D721Med (cell line): ENCODE results near the gene PCOLCE2.
A peak's percentile ranks its signal among the peaks of the same experiment; 100 is the strongest.

Experiments
- DNase-seq: peaks from one replicate; pipeline ENCODE4 v3.0.0; 2011; ENCODE audit warnings: low spot score; ENCODE audit not compliant: insufficient read length
- FAIRE-seq: peaks from 2 replicates; lab custom pipeline; 2011; peaks lifted over from hg19 to GRCh38; lab: Jason Lieb, UNC
- TF ChIP-seq, protein P1 (sequence below): IDR thresholded peaks from 2 replicates; pipeline ENCODE4 v1.5.1; 2012; ENCODE audit warnings: mild to moderate bottlenecking, control low read depth; ENCODE audit not compliant: insufficient read depth; ENCODE audit errors: missing control alignments

The PCOLCE2 gene

GRCh38 chr3:142787719-142788118, 101.2 kb downstream of the PCOLCE2 start:
- TF ChIP-seq, protein P1, sequence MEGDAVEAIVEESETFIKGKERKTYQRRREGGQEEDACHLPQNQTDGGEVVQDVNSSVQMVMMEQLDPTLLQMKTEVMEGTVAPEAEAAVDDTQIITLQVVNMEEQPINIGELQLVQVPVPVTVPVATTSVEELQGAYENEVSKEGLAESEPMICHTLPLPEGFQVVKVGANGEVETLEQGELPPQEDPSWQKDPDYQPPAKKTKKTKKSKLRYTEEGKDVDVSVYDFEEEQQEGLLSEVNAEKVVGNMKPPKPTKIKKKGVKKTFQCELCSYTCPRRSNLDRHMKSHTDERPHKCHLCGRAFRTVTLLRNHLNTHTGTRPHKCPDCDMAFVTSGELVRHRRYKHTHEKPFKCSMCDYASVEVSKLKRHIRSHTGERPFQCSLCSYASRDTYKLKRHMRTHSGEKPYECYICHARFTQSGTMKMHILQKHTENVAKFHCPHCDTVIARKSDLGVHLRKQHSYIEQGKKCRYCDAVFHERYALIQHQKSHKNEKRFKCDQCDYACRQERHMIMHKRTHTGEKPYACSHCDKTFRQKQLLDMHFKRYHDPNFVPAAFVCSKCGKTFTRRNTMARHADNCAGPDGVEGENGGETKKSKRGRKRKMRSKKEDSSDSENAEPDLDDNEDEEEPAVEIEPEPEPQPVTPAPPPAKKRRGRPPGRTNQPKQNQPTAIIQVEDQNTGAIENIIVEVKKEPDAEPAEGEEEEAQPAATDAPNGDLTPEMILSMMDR, result no peak
- FAIRE-seq (no peak), DNase-seq (no peak)

GRCh38 chr3:142785996-142786395, 102.9 kb downstream of the PCOLCE2 start:
- TF ChIP-seq, protein P1, result no peak
- FAIRE-seq, result no peak

DNA sequence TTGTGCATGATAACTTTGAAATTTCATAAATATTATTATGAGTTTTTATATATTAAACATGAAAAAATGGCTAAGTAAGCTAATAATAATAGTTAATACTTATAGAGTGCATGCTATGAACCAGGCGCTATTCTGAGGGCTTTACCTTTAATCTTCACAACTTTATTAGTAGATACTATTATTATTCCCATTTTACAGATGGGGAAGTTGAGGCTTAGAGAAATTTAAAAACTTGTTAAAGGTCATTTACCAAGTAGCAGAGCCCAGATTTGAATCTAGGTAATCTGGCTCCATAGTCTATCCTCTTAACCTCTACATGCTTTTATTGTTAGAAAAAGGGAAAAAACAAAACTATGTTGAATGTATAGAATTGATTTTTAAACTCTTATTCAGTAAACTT, 104.7 kb downstream of the PCOLCE2 start:
- TF ChIP-seq, protein P1, result no peak
- FAIRE-seq (no peak), DNase-seq (no peak)

More at GRCh38 chr3:142785996-142786395, 102.9 kb downstream of the PCOLCE2 start:
- DNase-seq, result no peak

DNA sequence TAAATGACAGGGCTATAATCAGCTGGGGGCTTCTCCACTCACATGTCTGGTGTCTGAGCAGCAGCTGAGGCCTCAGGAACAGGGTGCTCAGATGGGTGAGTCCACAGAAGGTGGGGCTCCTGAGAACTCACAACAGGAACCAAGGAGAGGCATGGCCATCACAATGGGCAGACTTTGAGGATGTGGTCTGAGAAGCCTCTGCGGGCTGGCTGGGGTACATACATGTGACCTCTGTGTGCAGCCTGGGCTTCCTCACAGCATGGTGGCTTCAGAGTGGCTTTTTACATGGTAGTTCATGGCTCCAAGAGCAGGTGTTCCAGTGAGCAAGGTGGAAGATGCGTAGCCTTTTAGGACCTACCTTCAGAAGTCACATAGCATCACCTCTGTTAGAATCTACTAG, 106.3 kb downstream of the PCOLCE2 start:
- TF ChIP-seq, protein P1, result no peak
- FAIRE-seq (no peak), DNase-seq (no peak)

DNA sequence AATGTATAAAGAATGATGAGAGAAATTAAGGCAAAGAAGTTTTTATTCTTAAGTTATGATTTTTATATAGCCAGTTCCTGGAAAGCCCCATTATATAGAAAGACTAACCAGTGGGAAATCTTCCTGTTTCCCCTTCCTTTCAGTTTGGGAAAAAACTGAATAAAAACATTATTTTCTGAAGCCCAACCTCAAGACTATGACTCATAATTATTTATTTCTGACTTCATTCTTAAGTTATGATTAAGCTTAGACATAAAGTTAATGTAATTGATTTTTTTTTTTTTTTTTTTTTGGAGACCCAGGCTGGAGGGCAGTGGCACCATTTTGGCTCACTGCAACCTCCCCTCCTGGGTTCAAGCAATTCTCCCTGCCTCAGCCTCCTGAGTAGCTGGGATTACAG, 109.3 kb downstream of the PCOLCE2 start:
- FAIRE-seq, result no peak
- DNase-seq, result no peak

DNA sequence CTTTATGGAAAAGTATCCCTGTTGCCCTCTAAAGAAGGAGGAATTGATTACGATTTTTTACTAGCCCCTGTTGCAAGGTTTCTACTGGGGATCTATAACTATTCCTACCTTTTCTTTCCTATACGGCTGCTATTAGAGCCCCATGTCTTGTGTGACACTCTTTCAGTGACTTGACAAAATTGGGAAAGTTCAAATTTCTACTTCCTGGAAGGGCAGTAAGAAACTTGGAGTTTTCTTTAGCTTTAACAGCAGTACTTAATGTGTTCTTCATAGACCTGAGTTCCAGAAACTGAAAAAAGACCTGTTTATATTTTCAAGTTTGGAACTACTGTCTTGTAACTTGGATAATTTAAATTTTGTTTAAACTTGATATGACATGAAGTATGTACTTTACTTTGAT, 110.3 kb downstream of the PCOLCE2 start:
- peak; percentile 35 for FAIRE-seq
- no peak for DNase-seq
- TF ChIP-seq, protein P1, result no peak

More for the DNA sequence above, 109.3 kb downstream of the PCOLCE2 start:
- TF ChIP-seq, protein P1, result no peak

DNA sequence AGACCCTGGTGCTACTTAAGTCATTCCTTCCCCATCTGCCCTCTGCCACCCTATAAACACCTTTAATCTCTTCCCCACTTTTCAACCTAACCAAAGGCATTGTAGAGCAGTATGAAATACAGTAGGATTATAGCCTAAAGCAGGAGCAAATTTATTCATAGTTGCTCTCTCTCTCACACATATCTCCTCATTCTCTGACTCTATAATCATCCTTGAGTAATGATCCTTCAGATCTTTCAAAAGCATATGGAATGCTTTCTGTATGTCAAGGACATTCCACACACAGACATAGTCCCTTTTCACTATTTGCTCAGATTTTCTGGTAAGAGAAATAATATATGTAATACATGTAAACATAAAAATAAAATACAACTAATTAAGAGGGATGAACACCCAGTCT, 111.0 kb downstream of the PCOLCE2 start:
- TF ChIP-seq, protein P1, result no peak
- peak; percentile 16 for FAIRE-seq
- peak; percentile 19 for DNase-seq
